ENCODE measurements around the gene ANKRD53.

ANKRD53 gene

DNA sequence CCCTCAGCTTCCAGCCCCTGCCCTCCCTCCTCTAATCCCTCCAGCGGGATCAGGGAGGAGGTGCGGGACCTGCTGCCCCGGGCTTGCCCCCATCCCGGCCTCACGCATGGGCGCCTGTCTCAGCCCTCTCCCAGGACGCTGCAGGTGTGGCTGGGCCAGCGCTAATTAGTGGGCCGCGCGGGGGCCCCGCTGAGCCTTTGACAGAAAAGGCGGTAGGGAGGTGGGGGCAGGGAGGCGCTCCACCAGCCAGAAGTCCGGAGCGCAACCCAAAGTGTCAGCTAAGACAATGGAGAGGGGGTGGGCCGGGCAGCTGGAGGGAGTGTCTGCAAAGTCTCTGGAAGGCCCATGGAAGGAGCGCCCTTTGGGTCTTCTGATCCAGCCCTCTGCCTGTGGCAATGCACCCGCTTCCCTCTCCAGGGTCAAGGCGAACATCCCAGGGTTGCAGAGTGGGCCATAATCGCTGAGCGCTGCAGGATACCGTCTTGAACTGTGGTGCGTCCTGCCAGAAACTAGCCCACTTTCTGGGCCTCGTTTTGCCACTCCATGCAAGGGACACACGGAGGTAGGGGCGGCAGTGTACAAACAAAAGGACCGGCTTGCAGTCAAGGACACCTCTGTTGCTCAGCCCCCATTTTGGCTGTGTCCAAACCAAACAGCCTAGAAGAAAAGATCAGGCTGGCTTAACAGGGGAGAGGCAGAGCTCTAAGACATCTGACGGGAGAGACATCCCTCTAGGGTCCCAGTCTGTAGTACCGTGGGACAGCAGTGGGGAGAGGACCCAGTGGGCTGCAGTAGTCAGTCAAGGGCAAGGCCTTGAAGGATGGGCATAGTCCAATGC, 39.2 kb upstream of the ANKRD53 start:
- Histone ChIP-seq H3K4me1 (ENCODE audit: control insufficient read depth, insufficient read depth, low read depth, low read length) (peaks cover 22% of the 10 kb centered on the region), H3K4ac (ENCODE audit: low read depth in 1 of 2, low read length in 2 of 2) (no peak overlapping the region), H2BK120ac (ENCODE audit: low read depth, low read length) (no peak overlapping the region), H3K18ac (ENCODE audit: low read depth in 1 of 2, low read length in 2 of 2) (no peak overlapping the region), H3K36me3 (ENCODE audit: control insufficient read depth in 1 of 2, insufficient read depth in 2 of 2, low read depth in 1 of 2, low read length in 2 of 2) (no peaks in the 10 kb centered on the region), H4K8ac (ENCODE audit: low read length) (no peak overlapping the region), H2AK5ac (ENCODE audit: low read length, severe bottlenecking) (no peak overlapping the region), H3K4me2 (ENCODE audit: low read length, poor library complexity, severe bottlenecking) (no peak overlapping the region), H3K27me3 (ENCODE audit: control insufficient read depth in 1 of 2, insufficient read depth in 1 of 2, low read length in 2 of 2) (peaks cover 40% of the 10 kb centered on the region in 2 experiments), H3K14ac (ENCODE audit: low read length in 2 of 2) (no peak overlapping the region), H3K27ac (ENCODE audit: low read length, poor library complexity, severe bottlenecking) (no peak overlapping the region), H3K9ac (ENCODE audit: low read length) (no peak overlapping the region), H2BK15ac (ENCODE audit: low read depth, poor library complexity, severe bottlenecking) (no peak overlapping the region), H4K91ac (ENCODE audit: low read length) (no peak overlapping the region), H3K4me3 (ENCODE audit: insufficient read depth in 1 of 2, low read depth in 1 of 2, low read length in 2 of 2) (no peak overlapping the region), H3K79me1 (replicated peaks; ENCODE audit: low read length, poor library complexity, severe bottlenecking) (no peaks in the 10 kb centered on the region), H3K23ac (ENCODE audit: low read length in 2 of 2) (no peak overlapping the region), H2BK5ac (ENCODE audit: low read depth, low read length, poor library complexity, severe bottlenecking) (no peak overlapping the region), H3K9me3 (ENCODE audit: control insufficient read depth, low read length) (no peaks in the 10 kb centered on the region), H2AFZ (ENCODE audit: low read depth, low read length) (no peak overlapping the region), H2BK12ac (ENCODE audit: low read length in 2 of 2) (no peak overlapping the region)
- WGBS, result 15% methylated on average over 28 of the region's 30 CpGs
- no peak for DNase-seq

GRCh38 chr2:70939839-70940580, 38.4 kb upstream of the ANKRD53 start:
- no peak overlapping the region for H4K91ac ChIP-seq (ENCODE audit: low read length)
- no peak overlapping the region for H2AK5ac ChIP-seq (ENCODE audit: low read length, severe bottlenecking)

GRCh38 chr2:70941186-70941585, 37.2 kb upstream of the ANKRD53 start:
- H3K4me3 ChIP-seq (ENCODE audit: insufficient read depth in 1 of 2, low read depth in 1 of 2, low read length in 2 of 2), result no peak overlapping the region
- no peak overlapping the region for H3K23ac ChIP-seq (ENCODE audit: low read length in 2 of 2)
- peaks cover 27 to 32% of the 10 kb centered on the region in 2 experiments for H3K27me3 ChIP-seq (ENCODE audit: control insufficient read depth in 1 of 2, insufficient read depth in 1 of 2, low read length in 2 of 2)
- H3K9me3 ChIP-seq (ENCODE audit: control insufficient read depth, low read length), result no peaks in the 10 kb centered on the region
- H2BK15ac ChIP-seq (ENCODE audit: low read depth, poor library complexity, severe bottlenecking), result no peak overlapping the region
- no peak overlapping the region for H3K4ac ChIP-seq (ENCODE audit: low read depth in 1 of 2, low read length in 2 of 2)
- DNase-seq, result no peak
- no peak overlapping the region for H2BK12ac ChIP-seq (ENCODE audit: low read length in 2 of 2)
- no peak overlapping the region for H3K18ac ChIP-seq (ENCODE audit: low read depth in 1 of 2, low read length in 2 of 2)
- H2BK120ac ChIP-seq (ENCODE audit: low read depth, low read length), result no peak overlapping the region
- no peak overlapping the region for H2BK5ac ChIP-seq (ENCODE audit: low read depth, low read length, poor library complexity, severe bottlenecking)
- H4K8ac ChIP-seq (ENCODE audit: low read length), result no peak overlapping the region
- H3K36me3 ChIP-seq (ENCODE audit: control insufficient read depth in 1 of 2, insufficient read depth in 2 of 2, low read depth in 1 of 2, low read length in 2 of 2), result no peaks in the 10 kb centered on the region
- H2AFZ ChIP-seq (ENCODE audit: low read depth, low read length), result no peak overlapping the region
- H3K4me2 ChIP-seq (ENCODE audit: low read length, poor library complexity, severe bottlenecking), result no peak overlapping the region
- H4K91ac ChIP-seq (ENCODE audit: low read length), result no peak overlapping the region
- H3K27ac ChIP-seq (ENCODE audit: low read length, poor library complexity, severe bottlenecking), result no peak overlapping the region
- WGBS, result 66% methylated on average over 6 of the region's 6 CpGs
- H3K14ac ChIP-seq (ENCODE audit: low read length in 2 of 2), result no peak overlapping the region
- H3K9ac ChIP-seq (ENCODE audit: low read length), result no peak overlapping the region
- H2AK5ac ChIP-seq (ENCODE audit: low read length, severe bottlenecking), result no peak overlapping the region
- no peaks in the 10 kb centered on the region for H3K79me1 ChIP-seq (replicated peaks; ENCODE audit: low read length, poor library complexity, severe bottlenecking)
- peaks cover 24% of the 10 kb centered on the region for H3K4me1 ChIP-seq (ENCODE audit: control insufficient read depth, insufficient read depth, low read depth, low read length)

More at GRCh38 chr2:70939839-70940580, 38.4 kb upstream of the ANKRD53 start:
- Histone ChIP-seq H2BK5ac (ENCODE audit: low read depth, low read length, poor library complexity, severe bottlenecking) (no peak overlapping the region), H3K9me3 (ENCODE audit: control insufficient read depth, low read length) (no peaks in the 10 kb centered on the region), H3K79me1 (replicated peaks; ENCODE audit: low read length, poor library complexity, severe bottlenecking) (no peaks in the 10 kb centered on the region), H3K4ac (ENCODE audit: low read depth in 1 of 2, low read length in 2 of 2) (no peak overlapping the region), H3K27ac (ENCODE audit: low read length, poor library complexity, severe bottlenecking) (no peak overlapping the region), H2BK12ac (ENCODE audit: low read length in 2 of 2) (no peak overlapping the region), H3K4me3 (ENCODE audit: insufficient read depth in 1 of 2, low read depth in 1 of 2, low read length in 2 of 2) (no peak overlapping the region), H2BK15ac (ENCODE audit: low read depth, poor library complexity, severe bottlenecking) (no peak overlapping the region), H4K8ac (ENCODE audit: low read length) (no peak overlapping the region), H3K9ac (ENCODE audit: low read length) (no peak overlapping the region), H3K23ac (ENCODE audit: low read length in 2 of 2) (no peak overlapping the region), H3K18ac (ENCODE audit: low read depth in 1 of 2, low read length in 2 of 2) (no peak overlapping the region), H2AFZ (ENCODE audit: low read depth, low read length) (no peak overlapping the region), H3K14ac (ENCODE audit: low read length in 2 of 2) (no peak overlapping the region), H3K4me2 (ENCODE audit: low read length, poor library complexity, severe bottlenecking) (no peak overlapping the region), H3K27me3 (ENCODE audit: control insufficient read depth in 1 of 2, insufficient read depth in 1 of 2, low read length in 2 of 2) (peaks cover 32 to 35% of the 10 kb centered on the region in 2 experiments), H3K4me1 (ENCODE audit: control insufficient read depth, insufficient read depth, low read depth, low read length) (peaks cover 23% of the 10 kb centered on the region), H3K36me3 (ENCODE audit: control insufficient read depth in 1 of 2, insufficient read depth in 2 of 2, low read depth in 1 of 2, low read length in 2 of 2) (no peaks in the 10 kb centered on the region), H2BK120ac (ENCODE audit: low read depth, low read length) (no peak overlapping the region)
- WGBS, result 70% methylated on average over 9 of the region's 10 CpGs
- no peak for DNase-seq

DNA sequence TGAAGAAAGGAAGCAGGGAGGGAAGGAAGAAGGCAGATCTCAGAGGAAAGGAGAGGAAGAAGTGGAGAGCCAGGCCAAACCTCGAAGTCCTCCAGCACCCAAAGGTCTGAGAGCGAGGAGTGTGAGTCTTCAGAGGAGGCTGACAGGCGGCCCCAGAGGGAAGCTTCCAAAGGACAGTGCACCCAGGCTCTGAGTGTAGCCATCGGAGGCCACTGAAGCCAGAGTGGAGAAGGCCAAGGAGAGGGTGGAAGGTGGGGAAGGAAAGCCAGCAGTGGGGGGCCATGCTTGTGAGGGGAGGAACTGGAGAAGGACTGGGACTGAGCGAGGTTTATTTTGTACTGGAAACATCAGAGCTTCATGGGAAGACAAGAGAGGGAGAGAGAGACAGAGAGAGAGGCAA, 36.7 kb upstream of the ANKRD53 start:
- Histone ChIP-seq H3K36me3 (ENCODE audit: control insufficient read depth in 1 of 2, insufficient read depth in 2 of 2, low read depth in 1 of 2, low read length in 2 of 2) (no peaks in the 10 kb centered on the region), H2BK12ac (ENCODE audit: low read length in 2 of 2) (no peak overlapping the region), H4K8ac (ENCODE audit: low read length) (no peak overlapping the region), H4K91ac (ENCODE audit: low read length) (no peak overlapping the region), H3K79me1 (replicated peaks; ENCODE audit: low read length, poor library complexity, severe bottlenecking) (no peaks in the 10 kb centered on the region), H3K4me1 (ENCODE audit: control insufficient read depth, insufficient read depth, low read depth, low read length) (peaks cover 27% of the 10 kb centered on the region), H3K27ac (ENCODE audit: low read length, poor library complexity, severe bottlenecking) (no peak overlapping the region), H3K23ac (ENCODE audit: low read length in 2 of 2) (no peak overlapping the region), H3K14ac (ENCODE audit: low read length in 2 of 2) (no peak overlapping the region), H2BK15ac (ENCODE audit: low read depth, poor library complexity, severe bottlenecking) (no peak overlapping the region), H3K18ac (ENCODE audit: low read depth in 1 of 2, low read length in 2 of 2) (no peak overlapping the region), H2BK5ac (ENCODE audit: low read depth, low read length, poor library complexity, severe bottlenecking) (no peak overlapping the region), H3K4me3 (ENCODE audit: insufficient read depth in 1 of 2, low read depth in 1 of 2, low read length in 2 of 2) (no peak overlapping the region), H2AFZ (ENCODE audit: low read depth, low read length) (no peak overlapping the region), H3K4me2 (ENCODE audit: low read length, poor library complexity, severe bottlenecking) (no peak overlapping the region), H3K9me3 (ENCODE audit: control insufficient read depth, low read length) (no peaks in the 10 kb centered on the region), H3K27me3 (ENCODE audit: control insufficient read depth in 1 of 2, insufficient read depth in 1 of 2, low read length in 2 of 2) (peaks cover 27% of the 10 kb centered on the region in 2 experiments), H2BK120ac (ENCODE audit: low read depth, low read length) (no peak overlapping the region), H3K4ac (ENCODE audit: low read depth in 1 of 2, low read length in 2 of 2) (no peak overlapping the region), H2AK5ac (ENCODE audit: low read length, severe bottlenecking) (no peak overlapping the region), H3K9ac (ENCODE audit: low read length) (no peak overlapping the region)
- DNase-seq, result no peak
- 80% methylated on average over 5 of the region's 5 CpGs for WGBS

Measured in mesenchymal stem cell (in vitro differentiated cells and primary cell).